HS-27A (cell line): ENCODE results near the gene ITGA7.
"Not testable (repeated sequence)": the region's sequence is repeated elsewhere in the genome, so short reads cannot be mapped to it uniquely, and the experiment has no call there.

Experiments
- DNase-seq: peaks from one replicate; pipeline ENCODE4 v3.0.0-alpha.2; 2012; ENCODE audit warnings: low read depth, missing footprints

The ITGA7 gene

GRCh38 chr12:55679691-55680090 lies 28.0 kb downstream of the ITGA7 start:
- DNase-seq: no peak

- no peak for DNase-seq
Measured at GRCh38 chr12:55676707-55677106, 31.0 kb downstream of the ITGA7 start.

- no peak for DNase-seq
Measured at GRCh38 chr12:55675666-55676065, 32.0 kb downstream of the ITGA7 start.

DNA sequence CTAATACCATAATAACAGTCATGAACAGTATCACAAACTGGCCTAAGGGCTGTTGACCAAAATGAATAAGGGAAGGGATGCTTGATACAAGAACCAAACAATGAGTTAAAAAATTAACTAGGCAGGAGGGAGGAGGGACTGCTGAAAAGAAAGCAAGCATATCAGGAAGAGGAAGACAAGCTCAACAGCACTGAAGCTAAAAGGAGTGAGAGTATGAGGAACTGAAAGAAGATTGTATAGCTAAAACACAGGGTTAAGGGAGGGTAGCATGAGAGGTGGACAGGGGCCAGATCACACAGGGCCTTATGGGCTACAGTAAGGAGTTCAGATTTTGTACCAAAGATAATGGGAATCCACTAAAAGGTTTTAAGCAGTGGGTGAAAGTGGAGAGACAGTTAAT lies 34.1 kb downstream of the ITGA7 start:
- DNase-seq: no peak

DNA sequence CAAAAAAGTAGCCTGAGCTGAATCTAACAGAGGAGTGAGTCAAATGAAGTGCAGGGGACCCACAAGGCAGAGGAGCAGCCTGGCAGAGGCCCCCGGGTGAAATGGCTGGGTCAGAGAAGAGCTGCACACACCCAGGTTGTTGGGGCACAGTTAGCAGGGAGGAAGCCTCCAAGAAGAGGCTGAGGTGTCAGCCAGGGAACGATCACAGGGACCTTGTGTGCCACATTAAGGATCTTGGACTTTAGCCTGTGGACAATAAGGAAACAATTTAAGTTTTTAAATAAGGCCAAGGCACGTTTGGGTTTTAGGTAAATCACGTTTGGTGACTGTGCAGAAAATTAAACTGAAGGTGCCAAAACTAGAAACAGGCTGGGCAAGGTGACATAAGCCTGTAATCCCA lies 36.0 kb downstream of the ITGA7 start:
- no peak for DNase-seq

- DNase-seq: no peak
Measured at GRCh38 chr12:55670276-55670675, 37.4 kb downstream of the ITGA7 start.

DNA sequence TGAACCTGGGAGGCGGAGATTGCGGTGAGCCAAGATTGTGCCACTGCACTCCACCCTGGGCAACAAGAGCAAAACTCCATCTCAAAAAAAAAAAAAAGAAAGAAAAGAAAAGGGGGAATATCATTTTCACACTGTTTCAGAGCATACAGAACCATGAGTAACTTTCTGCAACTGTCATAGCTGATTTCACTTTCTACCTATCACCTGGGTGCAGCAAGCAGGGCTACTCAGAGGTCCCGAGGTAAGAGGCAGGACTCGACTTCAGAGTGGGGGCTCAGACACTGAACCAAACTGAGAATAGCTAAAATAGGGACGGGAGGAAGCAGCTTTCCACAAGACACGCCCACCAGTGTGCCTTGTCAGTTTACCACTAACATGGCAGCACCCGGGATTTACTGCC lies 41.2 kb downstream of the ITGA7 start:
- DNase-seq: no peak

DNA sequence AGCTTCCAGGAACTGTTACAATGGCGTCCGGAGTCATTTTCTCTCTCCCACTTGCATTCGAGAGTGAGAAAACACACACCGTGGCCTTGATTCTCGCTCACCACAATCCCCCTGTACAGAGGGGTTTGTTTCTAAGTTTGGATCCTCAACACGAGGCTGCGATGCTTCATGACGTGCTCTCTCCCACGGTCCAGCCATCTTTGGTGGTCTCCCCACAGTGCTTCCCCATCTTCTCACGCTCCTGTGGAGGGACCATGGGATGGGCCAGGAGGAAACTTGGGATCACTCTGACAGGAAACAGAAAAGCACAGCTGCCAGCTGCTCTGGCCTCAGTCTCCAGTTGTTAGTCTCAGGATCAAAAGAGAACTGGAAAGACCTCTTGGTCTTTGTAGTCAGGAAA lies 42.9 kb downstream of the ITGA7 start:
- DNase-seq: no peak

- no peak for DNase-seq
Measured at GRCh38 chr12:55663391-55663790, 44.3 kb downstream of the ITGA7 start.

GRCh38 chr12:55659486-55660385 lies 48.0 kb downstream of the ITGA7 start:
- DNase-seq: no peak

DNA sequence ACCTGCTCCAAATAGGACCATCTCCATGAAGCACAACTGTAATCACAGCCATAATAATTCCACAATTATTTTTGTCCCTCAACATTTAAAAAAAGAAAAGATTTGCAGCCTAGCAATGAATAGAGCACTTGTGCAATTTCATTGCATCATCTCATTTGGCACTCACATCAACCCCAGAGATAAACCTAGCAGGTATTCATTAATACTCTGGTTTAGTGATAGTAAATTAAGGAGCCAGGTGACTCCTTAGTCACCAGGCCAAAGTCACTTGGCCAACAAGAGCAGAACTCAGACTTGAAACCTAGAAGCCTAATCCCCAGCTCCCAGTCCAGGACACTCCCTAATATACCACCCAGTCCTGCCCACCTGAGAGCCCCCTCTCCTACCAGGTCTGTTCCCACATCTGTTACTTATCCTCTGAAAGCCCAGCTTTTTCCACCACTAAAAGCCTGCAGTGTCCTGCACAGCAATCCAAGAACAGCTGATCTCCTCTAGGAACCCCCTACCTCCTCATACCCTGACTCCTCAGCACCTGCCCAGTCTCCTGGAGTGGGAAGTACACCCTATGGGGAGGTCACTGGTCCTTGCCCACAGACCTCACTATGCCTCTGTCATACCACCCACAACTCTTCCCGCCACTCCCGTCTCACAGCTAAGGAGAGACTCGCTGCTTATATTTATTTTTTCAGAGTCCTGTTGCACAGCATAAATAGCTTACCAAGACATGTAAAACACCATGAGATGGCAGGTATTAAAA lies 48.9 kb downstream of the ITGA7 start:
- no peak for DNase-seq

GRCh38 chr12:55658212-55658611 lies 49.5 kb downstream of the ITGA7 start:
- DNase-seq: no peak

DNA sequence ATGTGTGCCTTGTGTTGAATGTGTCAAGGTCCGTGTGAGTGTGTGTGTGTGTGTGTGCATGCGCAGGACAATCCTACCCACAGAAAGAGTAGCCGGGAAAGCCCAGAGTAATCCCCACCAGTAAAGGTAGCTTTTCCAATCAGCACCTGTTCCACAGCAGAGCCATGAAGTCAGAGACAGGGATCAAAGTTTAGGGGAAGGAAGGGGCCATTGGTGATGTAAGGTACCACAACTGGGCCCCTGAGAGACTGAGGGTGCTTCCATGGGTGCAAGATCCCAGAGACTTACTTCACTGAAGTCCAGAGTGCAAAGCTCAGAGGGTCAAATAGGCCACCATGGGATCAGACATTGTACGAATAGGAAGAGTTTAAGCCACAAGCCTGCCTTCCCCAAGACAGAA lies 50.5 kb downstream of the ITGA7 start:
- DNase-seq: no peak

GRCh38 chr12:55654511-55655214 lies 53.0 kb downstream of the ITGA7 start:
- no peak for DNase-seq

DNA sequence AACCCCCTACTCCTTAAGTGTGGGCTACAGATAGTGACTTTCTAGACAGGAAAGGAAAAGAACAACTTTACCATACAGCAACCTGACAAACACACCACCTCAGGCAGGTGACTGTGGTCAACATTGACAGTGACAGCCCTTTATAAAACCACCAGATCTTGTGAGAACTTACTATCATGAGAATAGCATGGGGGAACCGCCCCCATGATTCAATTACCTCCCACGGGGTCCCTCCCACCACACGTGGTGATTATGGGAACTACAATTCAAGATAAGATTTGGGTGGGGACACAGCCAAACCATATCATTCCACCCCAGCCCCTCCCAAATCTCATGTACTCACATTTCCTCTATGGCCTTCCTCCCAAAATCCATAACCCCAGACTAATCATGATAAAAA lies 54.7 kb downstream of the ITGA7 start:
- no peak for DNase-seq

GRCh38 chr12:55652352-55652751 lies 55.4 kb downstream of the ITGA7 start:
- DNase-seq: no peak

GRCh38 chr12:55651299-55651683 lies 56.4 kb downstream of the ITGA7 start:
- DNase-seq: no peak

DNA sequence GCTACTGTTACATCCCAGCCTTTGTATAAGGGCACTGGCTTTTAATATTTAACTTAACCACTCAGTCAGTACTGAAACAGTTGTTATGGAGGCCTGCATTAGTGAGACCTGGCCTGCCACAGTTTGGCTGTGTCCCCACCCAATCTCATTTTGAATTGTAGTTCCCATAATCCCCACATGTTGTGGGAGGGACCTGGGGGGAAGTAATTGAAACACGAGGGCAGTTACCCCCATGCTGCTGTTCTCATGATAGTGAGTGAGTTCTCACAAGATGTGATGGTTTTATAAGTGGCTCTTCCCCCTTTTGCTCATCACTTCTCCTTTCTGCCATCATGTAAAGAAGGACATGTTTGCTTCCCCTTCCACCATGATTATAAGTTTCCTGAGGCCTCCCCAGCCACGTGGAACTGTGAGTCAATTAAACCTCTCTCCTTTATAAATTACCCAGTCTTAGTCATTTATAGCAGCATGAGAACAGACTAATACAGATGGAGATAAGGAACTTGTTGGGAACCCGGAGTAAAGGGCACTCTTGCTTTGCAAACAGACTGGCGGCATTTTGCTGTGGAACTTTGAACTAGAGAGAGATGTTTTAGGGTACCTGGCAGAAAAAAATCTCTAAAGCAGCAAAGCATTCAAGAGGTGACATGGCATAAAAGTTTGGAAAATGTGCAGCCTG lies 56.9 kb downstream of the ITGA7 start:
- not testable (repeated sequence) for DNase-seq

- DNase-seq: no peak
Measured at GRCh38 chr12:55647027-55647426, 60.7 kb downstream of the ITGA7 start.

GRCh38 chr12:55644591-55644990 lies 63.1 kb downstream of the ITGA7 start:
- DNase-seq: no peak

- DNase-seq: no peak
Measured at GRCh38 chr12:55642669-55643068, 65.0 kb downstream of the ITGA7 start.

- DNase-seq: no peak
Measured at GRCh38 chr12:55642267-55642666, 65.4 kb downstream of the ITGA7 start.
